ENCODE data around the gene SERPINF2.
"Not testable (repeated sequence)": the region's sequence is repeated elsewhere in the genome, so short reads cannot be mapped to it uniquely, and the experiment has no call there.

Gene SERPINF2

DNA sequence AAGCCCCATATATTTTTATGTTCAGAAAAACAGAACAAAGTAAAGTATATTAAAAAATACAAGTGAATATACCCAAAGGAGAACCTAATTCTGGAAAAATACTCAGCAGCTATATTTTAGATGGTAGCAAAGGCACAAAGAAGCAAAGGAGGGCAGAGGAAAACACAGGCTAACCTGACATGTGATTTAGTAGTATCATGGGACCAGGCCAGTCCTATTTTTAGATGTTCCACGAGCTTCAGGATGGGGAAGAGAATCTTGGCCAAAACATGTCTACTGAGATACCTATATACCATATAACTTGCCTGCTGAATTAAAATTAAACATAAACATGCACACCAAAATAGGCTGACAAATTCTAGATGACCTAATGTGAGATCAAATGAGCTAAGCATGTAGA, 54.1 kb downstream of the SERPINF2 start:
- no peak for DNase-seq

DNA sequence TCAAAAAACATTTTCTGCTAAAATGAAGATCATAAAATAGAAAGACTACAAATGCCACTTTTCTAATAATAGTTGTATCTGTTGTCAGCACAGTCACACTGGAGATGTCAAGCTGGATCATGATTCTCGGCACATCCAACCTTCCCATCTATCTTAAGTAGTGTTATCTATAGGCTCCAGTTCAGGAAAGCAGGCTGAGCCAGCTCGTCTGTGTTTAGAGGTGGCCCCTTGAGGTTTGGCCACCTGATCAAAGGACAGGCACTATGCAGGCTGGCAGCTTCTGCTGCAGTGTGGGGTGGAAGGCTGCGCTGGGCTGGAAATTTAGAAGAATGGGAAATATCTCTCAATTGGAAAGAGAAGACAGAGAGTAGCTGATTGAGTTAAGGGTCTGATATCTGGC, 54.7 kb downstream of the SERPINF2 start:
- no peak for DNase-seq

DNA sequence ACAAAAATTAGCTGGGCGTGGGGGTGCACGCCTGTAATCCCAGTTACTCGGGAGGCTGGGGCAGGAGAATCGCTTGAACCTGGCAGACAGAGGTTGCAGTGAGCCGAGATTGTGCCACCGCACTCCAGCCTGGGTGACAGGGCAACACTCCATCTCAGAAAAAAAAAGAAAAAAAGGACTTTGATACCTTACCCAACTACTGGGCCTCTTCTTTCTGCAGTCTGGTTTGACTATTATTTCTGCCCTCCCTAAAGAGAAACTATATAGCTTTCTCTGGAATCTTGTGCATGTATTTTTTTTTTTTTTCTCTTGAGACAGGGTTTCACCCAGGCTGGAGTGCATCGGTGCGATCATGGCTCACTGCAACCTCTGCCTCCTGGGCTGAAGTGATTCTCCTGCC, 55.2 kb downstream of the SERPINF2 start:
- not testable (repeated sequence) for DNase-seq

DNA sequence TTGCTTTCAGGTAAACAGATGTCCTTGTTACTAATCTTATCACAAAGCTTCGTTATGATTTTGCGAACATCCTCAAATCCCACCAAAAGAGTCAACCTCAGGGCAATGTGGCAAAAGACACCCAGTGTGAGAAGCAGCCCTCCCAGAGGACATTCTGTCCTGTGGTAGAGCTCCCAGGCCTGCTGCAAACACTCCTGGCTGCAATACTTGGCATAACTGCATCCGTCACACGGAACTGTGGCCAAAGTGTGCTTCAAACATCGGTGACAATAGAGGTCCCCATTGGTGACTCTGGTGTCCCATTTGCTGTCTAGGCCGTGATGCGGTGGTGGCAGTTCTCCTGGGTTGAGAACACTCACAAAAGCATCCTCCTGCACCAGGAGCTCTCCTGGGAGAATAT, 57.6 kb downstream of the SERPINF2 start:
- no peak for DNase-seq

DNA sequence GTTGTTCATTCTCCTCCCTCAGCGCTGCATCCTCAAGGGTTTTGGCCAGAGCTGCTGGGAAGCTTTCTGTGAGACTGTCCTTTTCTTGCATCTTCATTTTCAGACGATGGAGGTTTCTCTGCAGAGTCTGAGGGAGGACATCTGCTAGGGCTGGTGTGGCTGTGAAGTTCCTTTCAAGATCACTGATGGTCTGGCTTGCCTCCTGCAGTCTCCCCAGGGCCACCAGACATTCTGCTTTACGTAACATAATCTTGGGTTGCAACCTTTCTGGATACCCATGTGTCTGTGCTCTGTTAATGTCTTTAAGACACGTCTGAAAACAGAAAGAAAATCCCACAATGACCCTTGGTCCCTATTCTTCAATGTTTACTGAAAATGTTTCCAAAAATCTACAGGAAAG, 58.0 kb downstream of the SERPINF2 start:
- no peak for DNase-seq

DNA sequence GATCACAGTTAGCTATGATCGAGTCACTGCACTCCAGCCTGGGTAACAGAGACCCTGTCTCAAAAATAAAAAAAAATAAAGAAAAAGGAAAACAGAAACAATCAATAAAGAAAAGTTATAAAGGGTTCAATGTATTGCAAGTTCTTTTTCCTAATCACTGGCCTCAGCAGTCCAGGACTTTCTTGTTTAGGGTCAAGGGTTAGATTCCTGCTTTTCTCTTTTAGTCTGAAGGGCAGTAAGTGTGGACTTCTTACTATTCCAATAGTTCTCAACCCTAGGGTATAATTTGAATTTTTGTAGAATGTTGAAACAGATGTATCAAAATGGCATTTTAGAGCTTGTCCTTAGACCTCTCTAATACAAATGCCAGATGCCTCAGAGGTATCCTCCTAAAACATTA, 59.8 kb downstream of the SERPINF2 start:
- DNase-seq, result no peak

DNA sequence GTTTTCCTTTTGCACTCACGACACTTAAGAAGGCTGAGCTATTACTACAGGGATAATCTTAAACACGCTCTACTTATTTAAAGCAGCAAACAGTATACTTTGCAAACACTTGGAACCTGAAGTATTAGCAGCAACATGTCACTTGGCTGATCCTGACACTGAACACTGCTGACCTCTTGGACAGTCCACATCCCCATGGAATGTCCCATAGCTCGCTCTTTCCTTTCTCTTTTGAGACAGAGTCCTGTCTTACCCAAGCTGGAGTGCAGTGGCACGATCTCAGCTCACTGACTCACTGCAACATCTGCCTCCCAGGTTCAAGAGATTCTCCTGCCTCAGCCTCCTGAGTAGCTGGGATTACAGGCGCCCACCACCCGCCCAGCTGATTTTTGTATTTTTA, 60.6 kb downstream of the SERPINF2 start:
- DNase-seq, result no peak
